Keratinocyte (primary cell): Measurements from ENCODE around the gene NOS1AP. TPM values are rescaled to one million over a fixed set of nuclear protein-coding genes. Genes with fewer than 3 reads are reported as not detected.

Experiments used
- DNase-seq: peaks from one replicate; pipeline ENCODE4 v3.0.0-alpha.2; 2011; ENCODE audit warnings: low read depth, missing footprints, low spot score
- FAIRE-seq: peaks from 2 replicates; lab custom pipeline; 2011; peaks lifted over from hg19 to GRCh38; lab: Jason Lieb, UNC
- H2AFZ ChIP-seq: 2 replicates; pipeline ENCODE4 v1.6.0; 2012; ENCODE audit warnings: low read length, control low read depth, inconsistent platforms; ENCODE audit not compliant: control insufficient read depth
- H3K27ac ChIP-seq: 2 replicates; pipeline ENCODE4 v1.5.1; 2011; ENCODE audit warnings: low read length; ENCODE audit not compliant: control insufficient read depth, insufficient read depth
- H3K27me3 ChIP-seq: 3 replicates; pipeline ENCODE4 v1.6.0; 2011; ENCODE audit warnings: low read length; ENCODE audit not compliant: control insufficient read depth, insufficient read depth; ENCODE audit errors: extremely low read depth
- H3K36me3 ChIP-seq, 2 experiments: 2 replicates in 1 of 2; 3 replicates in 1 of 2; pipeline ENCODE4 v1.5.1; 2011; ENCODE audit warnings: low read length in 2 of 2, mild to moderate bottlenecking in 1 of 2; ENCODE audit not compliant: control insufficient read depth in 2 of 2, insufficient read depth in 2 of 2; ENCODE audit errors: extremely low read depth in 1 of 2
- H3K4me1 ChIP-seq: 3 replicates; pipeline ENCODE4 v1.5.1; 2011; ENCODE audit warnings: low read length; ENCODE audit not compliant: control insufficient read depth, insufficient read depth; ENCODE audit errors: extremely low read depth
- H3K4me2 ChIP-seq: 3 replicates; pipeline ENCODE4 v1.6.0; 2011; ENCODE audit warnings: low read depth, low read length; ENCODE audit not compliant: control insufficient read depth, insufficient read depth; ENCODE audit errors: extremely low read depth
- H3K4me3 ChIP-seq, 3 experiments: fragments of 200-600 bp in 1 of 3; sonication (generic) in 1 of 3; 2 replicates in 2 of 3; 3 replicates in 1 of 3; pipeline ENCODE4 v1.5.1; 2011 to 2016; ENCODE audit warnings: low read length in 3 of 3, mild to moderate bottlenecking in 3 of 3, control low read depth in 2 of 3, inconsistent platforms in 1 of 3, low read depth in 1 of 3, mixed read lengths in 1 of 3, mixed run types in 1 of 3, moderate library complexity in 1 of 3; ENCODE audit not compliant: control insufficient read depth in 2 of 3, insufficient read depth in 2 of 3; ENCODE audit errors: extremely low read depth in 1 of 3
- H3K79me2 ChIP-seq: 2 replicates; pipeline ENCODE4 v1.6.0; 2012; ENCODE audit warnings: low read length; ENCODE audit not compliant: control insufficient read depth, insufficient read depth
- H3K9ac ChIP-seq: 3 replicates; pipeline ENCODE4 v1.6.0; 2011; ENCODE audit warnings: low read length; ENCODE audit not compliant: control insufficient read depth, insufficient read depth; ENCODE audit errors: extremely low read depth
- H3K9me1 ChIP-seq: 3 replicates; pipeline ENCODE4 v1.6.0; 2011; ENCODE audit warnings: low read length; ENCODE audit not compliant: control insufficient read depth, insufficient read depth; ENCODE audit errors: extremely low read depth
- H3K9me3 ChIP-seq: 2 replicates; pipeline ENCODE4 v1.5.1; 2012; ENCODE audit warnings: low read depth, low read length; ENCODE audit not compliant: control insufficient read depth
- H4K20me1 ChIP-seq: 3 replicates; pipeline ENCODE4 v1.6.0; 2011; ENCODE audit warnings: low read length; ENCODE audit not compliant: control insufficient read depth, insufficient read depth; ENCODE audit errors: extremely low read depth
- CTCF ChIP-seq, 3 experiments: IDR thresholded peaks in 1 of 3; conservative IDR thresholded peaks in 1 of 3; optimal IDR thresholded peaks in 1 of 3; 2 replicates in 2 of 3; 3 replicates in 1 of 3; pipeline versions ENCODE3 to v1.5.1; 2011; ENCODE audit warnings: low read length in 3 of 3, mild to moderate bottlenecking in 3 of 3, moderate library complexity in 2 of 3, control low read depth in 1 of 3, inconsistent platforms in 1 of 3; ENCODE audit not compliant: insufficient read depth in 2 of 3; ENCODE audit errors: extremely low read depth in 1 of 3
- EZH2 ChIP-seq: IDR thresholded peaks from one replicate; pipeline ENCODE4 v1.6.1; 2012; ENCODE audit warnings: inconsistent platforms, mild to moderate bottlenecking, low read length, moderate library complexity
- dilution Hi-C: fragments of 300-500 bp; cut with MboI; formaldehyde crosslinking; loops from one replicate; pipeline ENCODE4 v1.7.0; 2020; ENCODE audit warnings: low sequenced_read_pairs; ENCODE audit not compliant: extremely low pct_ligation_motif_present
- polyA plus RNA-seq, 5 experiments: library from polyadenylated mRNA; depleted of rRNA in 3 of 5; stranded (reverse) in 3 of 5; stranded (forward) in 1 of 5; unstranded in 1 of 5; fragments of >200 nt; gene quantifications; 1 replicate in 1 of 5; 2 replicates in 3 of 5; 3 replicates in 1 of 5; pipeline versions ENCODE4 v1.2.1 to v1.2.3, GENCODE V29; 2011 to 2012; ENCODE audit warnings: missing spikeins in 2 of 5, low read depth in 1 of 5, low replicate concordance in 1 of 5

NOS1AP gene
- polyA plus RNA-seq, 1 donor (not counting 4 experiments of a cell fraction or from before 2014, with no cell fraction given): not detected

- Histone ChIP-seq H3K9me3 (no peaks in the 10 kb centered on the region), H3K9ac (no peak overlapping the region), H3K4me3 (no peak overlapping the region), H4K20me1 (no peaks in the 10 kb centered on the region), H3K9me1 (no peaks in the 10 kb centered on the region), H3K4me2 (no peak overlapping the region), H3K36me3 (no peaks in the 10 kb centered on the region), H2AFZ (no peak overlapping the region), H3K79me2 (no peaks in the 10 kb centered on the region), H3K4me1 (peaks cover 10% of the 10 kb centered on the region), H3K27ac (no peak overlapping the region), H3K27me3 (no peaks in the 10 kb centered on the region)
- DNase-seq (no peak), FAIRE-seq (no peak)
- TF ChIP-seq EZH2 (no peak), CTCF (optimal IDR thresholded peaks at IDR 0.05 in 1 of 3, IDR thresholded peaks at IDR 0.05 in 1 of 3, conservative IDR thresholded peaks at IDR 0.05 in 1 of 3; ENCODE audit: extremely low read depth in 1 of 3, insufficient read depth in 2 of 3, low read length in 3 of 3) (no peak)
- dilution Hi-C loops: no loop called here
Measured at GRCh38 chr1:162293073-162293692, 223.7 kb downstream of the NOS1AP start.

- no peak for FAIRE-seq
- peaks cover 10% of the 10 kb centered on the region for H3K4me1 ChIP-seq
- H3K79me2 ChIP-seq: no peaks in the 10 kb centered on the region
- dilution Hi-C loops: no loop called here
- no peak overlapping the region for H3K27ac ChIP-seq
- no peaks in the 10 kb centered on the region for H3K27me3 ChIP-seq
- H4K20me1 ChIP-seq: no peaks in the 10 kb centered on the region
- no peaks in the 10 kb centered on the region for H3K9me3 ChIP-seq
- DNase-seq: no peak
- no peaks in the 10 kb centered on the region for H3K36me3 ChIP-seq
- H3K9me1 ChIP-seq: no peaks in the 10 kb centered on the region
- TF ChIP-seq EZH2: no peak
- TF ChIP-seq CTCF (optimal IDR thresholded peaks at IDR 0.05 in 1 of 3, IDR thresholded peaks at IDR 0.05 in 1 of 3, conservative IDR thresholded peaks at IDR 0.05 in 1 of 3; ENCODE audit: extremely low read depth in 1 of 3, insufficient read depth in 2 of 3, low read length in 3 of 3): no peak
- H3K4me2 ChIP-seq: no peak overlapping the region
- H3K9ac ChIP-seq: no peak overlapping the region
- H3K4me3 ChIP-seq: no peak overlapping the region
- no peak overlapping the region for H2AFZ ChIP-seq
Measured at GRCh38 chr1:162294015-162294414, 224.5 kb downstream of the NOS1AP start.
